HPDE6-E6E7 (cell line): ENCODE measurements around the gene PIP5KL1.
"Not testable (repeated sequence)": the region's sequence is repeated elsewhere in the genome, so short reads cannot be mapped to it uniquely, and the experiment has no call there.

Source experiments
- DNase-seq: peaks from one replicate; pipeline ENCODE4 v3.0.0; 2011; ENCODE audit warnings: missing footprints; ENCODE audit errors: extremely low spot score

The PIP5KL1 gene

GRCh38 chr9:127887792-127888191 is 42.8 kb downstream of the PIP5KL1 start:
- DNase-seq: no peak

GRCh38 chr9:127886401-127886972 is 44.1 kb downstream of the PIP5KL1 start:
- DNase-seq: no peak

- no peak for DNase-seq
These were observed 44.9 kb downstream of the PIP5KL1 start for GRCh38 chr9:127885508-127886281.

GRCh38 chr9:127884976-127885490 is 45.5 kb downstream of the PIP5KL1 start:
- DNase-seq: no peak

- no peak for DNase-seq
These were observed 46.1 kb downstream of the PIP5KL1 start for GRCh38 chr9:127884427-127884911.

- no peak for DNase-seq
These were observed 46.6 kb downstream of the PIP5KL1 start for GRCh38 chr9:127883959-127884358.

GRCh38 chr9:127881715-127882114 is 48.9 kb downstream of the PIP5KL1 start:
- DNase-seq: not testable (repeated sequence)

GRCh38 chr9:127880143-127880542 is 50.4 kb downstream of the PIP5KL1 start:
- DNase-seq: no peak

GRCh38 chr9:127878652-127879390 is 51.8 kb downstream of the PIP5KL1 start:
- no peak for DNase-seq

GRCh38 chr9:127878001-127878651 is 52.5 kb downstream of the PIP5KL1 start:
- DNase-seq: no peak

GRCh38 chr9:127877566-127877998 is 53.0 kb downstream of the PIP5KL1 start, which contains the start of gene AK1:
Gene AK1 (minus strand): TSS chr9:127877675. CDS start chr9:127874617, 3,058 bp downstream.
- DNase-seq: peak; percentile 60

- no peak for DNase-seq
These were observed 53.6 kb downstream of the PIP5KL1 start for GRCh38 chr9:127876764-127877562.

- DNase-seq: no peak
These were observed 54.4 kb downstream of the PIP5KL1 start for GRCh38 chr9:127876026-127876763.

GRCh38 chr9:127875306-127875966 is 55.1 kb downstream of the PIP5KL1 start:
- no peak for DNase-seq

GRCh38 chr9:127874301-127875221 is 56.0 kb downstream of the PIP5KL1 start:
- DNase-seq: peak; percentile 75

GRCh38 chr9:127873886-127874285 is 56.7 kb downstream of the PIP5KL1 start:
- no peak for DNase-seq

- DNase-seq: no peak
These were observed 57.3 kb downstream of the PIP5KL1 start for GRCh38 chr9:127873223-127873691.
